ENCODE data around the gene CISTR. TPM values are rescaled to one million over a fixed set of nuclear protein-coding genes. Genes with fewer than 3 reads are reported as not detected.

CISTR gene
- total and polyA plus RNA-seq, 2 donors (not counting 1 experiment from before 2014, with no cell fraction given): not detected

DNA sequence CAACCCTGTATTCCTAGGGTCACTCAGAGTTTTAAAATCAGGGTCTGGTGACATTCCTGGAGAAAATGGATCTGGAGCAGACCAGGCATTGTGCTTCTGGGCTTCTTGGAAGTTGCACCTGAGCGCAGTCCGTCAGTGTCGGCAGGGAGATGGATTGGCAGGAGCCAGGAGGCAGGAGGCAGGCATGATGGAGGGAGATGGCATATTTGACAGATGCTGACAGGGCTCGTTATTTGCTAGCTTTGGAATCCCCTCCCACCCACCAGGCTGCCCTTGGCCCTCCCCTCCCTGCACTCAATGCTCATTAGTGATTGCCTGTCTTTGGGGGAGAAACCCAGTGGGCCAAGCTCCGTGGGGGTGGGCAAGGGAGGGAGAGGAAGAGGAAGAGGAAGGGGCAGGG is 4.7 kb downstream of the CISTR start:
- H3K4me1 ChIP-seq (ENCODE audit: control insufficient read depth, extremely low read depth, insufficient read depth, low read length): peaks cover 5% of the 10 kb centered on the region
- H3K9ac ChIP-seq (ENCODE audit: insufficient read depth, low read length): no peak overlapping the region
- H3K4me2 ChIP-seq (ENCODE audit: extremely low read depth, insufficient read depth, low read length): no peak overlapping the region
- no peak overlapping the region for H2AFZ ChIP-seq (ENCODE audit: low read length)
- no peak for DNase-seq (ENCODE audit: low read depth in 2 of 2)
- H3K27ac ChIP-seq (ENCODE audit: insufficient read depth, low read length): no peak overlapping the region
- H3K4me3 ChIP-seq (replicated peaks in 1 of 4; ENCODE audit: control extremely low read depth in 1 of 4, insufficient read depth in 1 of 4, low read depth in 3 of 4, low read length in 4 of 4): no peak overlapping the region
- no peaks in the 10 kb centered on the region for H3K36me3 ChIP-seq (ENCODE audit: control insufficient read depth, insufficient read depth, low read length)
- no peaks in the 10 kb centered on the region for H3K9me3 ChIP-seq (ENCODE audit: control insufficient read depth, insufficient read depth, low read depth, low read length)
- peaks cover 62% of the 10 kb centered on the region for H3K27me3 ChIP-seq (ENCODE audit: control insufficient read depth, insufficient read depth, low read length)
- H4K20me1 ChIP-seq (ENCODE audit: control insufficient read depth, extremely low read depth, insufficient read depth, low read length): no peaks in the 10 kb centered on the region
- TF ChIP-seq, protein P1, sequence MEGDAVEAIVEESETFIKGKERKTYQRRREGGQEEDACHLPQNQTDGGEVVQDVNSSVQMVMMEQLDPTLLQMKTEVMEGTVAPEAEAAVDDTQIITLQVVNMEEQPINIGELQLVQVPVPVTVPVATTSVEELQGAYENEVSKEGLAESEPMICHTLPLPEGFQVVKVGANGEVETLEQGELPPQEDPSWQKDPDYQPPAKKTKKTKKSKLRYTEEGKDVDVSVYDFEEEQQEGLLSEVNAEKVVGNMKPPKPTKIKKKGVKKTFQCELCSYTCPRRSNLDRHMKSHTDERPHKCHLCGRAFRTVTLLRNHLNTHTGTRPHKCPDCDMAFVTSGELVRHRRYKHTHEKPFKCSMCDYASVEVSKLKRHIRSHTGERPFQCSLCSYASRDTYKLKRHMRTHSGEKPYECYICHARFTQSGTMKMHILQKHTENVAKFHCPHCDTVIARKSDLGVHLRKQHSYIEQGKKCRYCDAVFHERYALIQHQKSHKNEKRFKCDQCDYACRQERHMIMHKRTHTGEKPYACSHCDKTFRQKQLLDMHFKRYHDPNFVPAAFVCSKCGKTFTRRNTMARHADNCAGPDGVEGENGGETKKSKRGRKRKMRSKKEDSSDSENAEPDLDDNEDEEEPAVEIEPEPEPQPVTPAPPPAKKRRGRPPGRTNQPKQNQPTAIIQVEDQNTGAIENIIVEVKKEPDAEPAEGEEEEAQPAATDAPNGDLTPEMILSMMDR (conservative IDR thresholded peaks at IDR 0.05 in 1 of 2, IDR thresholded peaks at IDR 0.05 in 1 of 2; ENCODE audit: low read depth in 1 of 2, low read length in 2 of 2): no peak
- no peak for TF ChIP-seq EZH2 (IDR thresholded peaks at IDR 0.05; ENCODE audit: low read length, missing control alignments)
- H3K79me2 ChIP-seq (ENCODE audit: control insufficient read depth, insufficient read depth, low read length): no peaks in the 10 kb centered on the region

DNA sequence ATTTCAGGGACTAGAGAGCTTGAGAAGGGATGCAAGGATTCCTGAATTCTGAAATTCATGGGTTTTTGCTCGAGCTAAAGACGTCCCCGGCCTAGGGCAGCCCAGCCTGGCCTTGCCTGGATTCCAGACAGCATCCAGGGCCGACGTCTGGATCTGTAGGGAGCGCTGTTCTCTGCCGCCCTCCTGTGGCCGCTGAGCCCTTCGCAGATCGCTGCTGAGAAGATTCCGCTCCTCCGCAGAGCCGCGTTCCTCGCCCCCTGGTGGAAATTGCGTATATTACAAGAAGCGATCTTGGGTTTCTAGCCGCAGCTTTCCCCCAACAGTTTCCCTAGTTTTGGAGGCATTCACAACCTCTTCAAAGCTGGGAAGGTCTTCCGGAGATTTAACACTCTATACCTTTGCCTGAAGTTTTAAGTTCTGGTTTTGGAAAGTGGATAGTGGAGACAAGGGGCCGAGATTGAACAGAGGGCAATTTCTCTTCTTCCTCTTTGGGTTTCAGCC is 5.1 kb downstream of the CISTR start:
- H3K79me2 ChIP-seq (ENCODE audit: control insufficient read depth, insufficient read depth, low read length): no peaks in the 10 kb centered on the region
- no peaks in the 10 kb centered on the region for H3K36me3 ChIP-seq (ENCODE audit: control insufficient read depth, insufficient read depth, low read length)
- H3K4me3 ChIP-seq (replicated peaks in 1 of 4; ENCODE audit: control extremely low read depth in 1 of 4, insufficient read depth in 1 of 4, low read depth in 3 of 4, low read length in 4 of 4): no peak overlapping the region
- H3K9ac ChIP-seq (ENCODE audit: insufficient read depth, low read length): no peak overlapping the region
- peak; percentile 78 to 91 for DNase-seq (ENCODE audit: low read depth in 2 of 2)
- peak overlapping the region; percentile 9 for H2AFZ ChIP-seq (ENCODE audit: low read length)
- no peak overlapping the region for H3K27ac ChIP-seq (ENCODE audit: insufficient read depth, low read length)
- H4K20me1 ChIP-seq (ENCODE audit: control insufficient read depth, extremely low read depth, insufficient read depth, low read length): no peaks in the 10 kb centered on the region
- peaks cover 58% of the 10 kb centered on the region for H3K27me3 ChIP-seq (ENCODE audit: control insufficient read depth, insufficient read depth, low read length)
- no peaks in the 10 kb centered on the region for H3K9me3 ChIP-seq (ENCODE audit: control insufficient read depth, insufficient read depth, low read depth, low read length)
- peak; percentile 20 for TF ChIP-seq EZH2 (IDR thresholded peaks at IDR 0.05; ENCODE audit: low read length, missing control alignments)
- TF ChIP-seq, protein P1 (conservative IDR thresholded peaks at IDR 0.05 in 1 of 2, IDR thresholded peaks at IDR 0.05 in 1 of 2; ENCODE audit: low read depth in 1 of 2, low read length in 2 of 2): peak; percentile 100
- peaks cover 5% of the 10 kb centered on the region for H3K4me1 ChIP-seq (ENCODE audit: control insufficient read depth, extremely low read depth, insufficient read depth, low read length)
- no peak overlapping the region for H3K4me2 ChIP-seq (ENCODE audit: extremely low read depth, insufficient read depth, low read length)

DNA sequence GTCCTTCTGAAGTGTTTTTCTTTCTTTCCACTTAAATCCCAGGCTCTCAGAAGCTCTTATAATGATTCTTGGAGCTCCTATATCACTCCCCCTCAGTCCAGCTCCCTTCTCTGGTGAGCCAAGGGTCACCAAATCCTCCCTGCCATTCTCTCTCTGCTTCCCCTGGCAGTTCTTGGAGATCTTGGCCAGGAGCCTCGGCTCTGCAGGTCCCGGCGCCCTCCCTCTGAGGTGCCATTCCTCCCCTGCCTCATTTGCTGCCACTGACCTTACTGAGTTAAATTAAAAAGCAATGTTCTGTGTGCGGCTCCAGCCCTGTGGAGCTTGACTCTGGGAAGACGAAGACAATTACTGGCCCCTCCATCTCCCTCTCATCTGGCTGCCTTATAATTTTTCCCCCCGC is 7.0 kb downstream of the CISTR start:
- Histone ChIP-seq H3K27me3 (ENCODE audit: control insufficient read depth, insufficient read depth, low read length) (peaks cover 49% of the 10 kb centered on the region), H3K9me3 (ENCODE audit: control insufficient read depth, insufficient read depth, low read depth, low read length) (no peaks in the 10 kb centered on the region), H2AFZ (ENCODE audit: low read length) (no peak overlapping the region), H3K79me2 (ENCODE audit: control insufficient read depth, insufficient read depth, low read length) (no peaks in the 10 kb centered on the region), H3K27ac (ENCODE audit: insufficient read depth, low read length) (no peak overlapping the region), H3K4me3 (replicated peaks in 1 of 4; ENCODE audit: control extremely low read depth in 1 of 4, insufficient read depth in 1 of 4, low read depth in 3 of 4, low read length in 4 of 4) (no peak overlapping the region), H3K4me2 (ENCODE audit: extremely low read depth, insufficient read depth, low read length) (no peak overlapping the region), H4K20me1 (ENCODE audit: control insufficient read depth, extremely low read depth, insufficient read depth, low read length) (no peaks in the 10 kb centered on the region), H3K36me3 (ENCODE audit: control insufficient read depth, insufficient read depth, low read length) (no peaks in the 10 kb centered on the region), H3K4me1 (ENCODE audit: control insufficient read depth, extremely low read depth, insufficient read depth, low read length) (no peaks in the 10 kb centered on the region), H3K9ac (ENCODE audit: insufficient read depth, low read length) (no peak overlapping the region)
- DNase-seq (ENCODE audit: low read depth in 2 of 2): no peak
- TF ChIP-seq, protein P1 (conservative IDR thresholded peaks at IDR 0.05 in 1 of 2, IDR thresholded peaks at IDR 0.05 in 1 of 2; ENCODE audit: low read depth in 1 of 2, low read length in 2 of 2): no peak
- no peak for TF ChIP-seq EZH2 (IDR thresholded peaks at IDR 0.05; ENCODE audit: low read length, missing control alignments)

Measured in fibroblast of lung (primary cell).